Right lobe of liver (tissue), 6 donors: ENCODE data around the gene POU2F3. TPM values are rescaled to one million over a fixed set of nuclear protein-coding genes. Genes with fewer than 3 reads are reported as not detected.

Experiments used
- ATAC-seq, 4 donors: fragments of 200-7000 bp; cut with Tn5 transposase; one replicate each; pipeline ENCODE4 v1.9.1; 2020; ENCODE audit warnings: mild to moderate bottlenecking in 4 of 4, moderate library complexity in 4 of 4
- DNase-seq, 3 donors: peaks; one replicate each; pipeline ENCODE4 v3.0.0-alpha.2; 2020
- H3K27ac ChIP-seq, 3 donors: fragments of 200-600 bp; one replicate each; pipeline ENCODE4 v1.8.0; 2022
- H3K27me3 ChIP-seq, 2 donors: fragments of 200-600 bp; one replicate each; pipeline ENCODE4 v1.8.0; 2022
- H3K36me3 ChIP-seq, 4 donors: fragments of 200-600 bp; sonication (generic) in 1 of 4; one replicate each; pipeline versions ENCODE4 v1.5.1 to v1.8.0; 2017 to 2022; ENCODE audit warnings: control low read depth in 1 of 4
- H3K4me1 ChIP-seq, 4 donors: fragments of 200-600 bp; sonication (generic) in 1 of 4; one replicate each; pipeline versions ENCODE4 v1.5.1 to v1.8.0; 2017 to 2022; ENCODE audit warnings: control low read depth in 1 of 4
- H3K4me3 ChIP-seq, 3 donors: fragments of 200-600 bp; one replicate each; pipeline ENCODE4 v1.8.0; 2022
- H3K9me3 ChIP-seq, 4 donors: fragments of 200-600 bp; sonication (generic) in 1 of 4; one replicate each; pipeline versions ENCODE4 v1.5.1 to v1.8.0; 2017 to 2022; ENCODE audit warnings: control low read depth in 1 of 4
- CTCF ChIP-seq, 4 donors: fragments of 200-600 bp in 3 of 4; fragments of 450-650 bp in 1 of 4; IDR thresholded peaks; one replicate each; pipeline versions ENCODE4 v1.5.1 to v1.8.0; 2016 to 2022; ENCODE audit warnings: antibody characterized with exemption in 4 of 4, mild to moderate bottlenecking in 2 of 4
- POLR2A ChIP-seq: fragments of 450-650 bp; IDR thresholded peaks from one replicate; pipeline ENCODE4 v1.6.1; 2017; ENCODE audit warnings: antibody characterized with exemption, mild to moderate bottlenecking
- WGBS: methylation state at CpG from one replicate; pipeline ENCODE4 v1.1.6; 2018; ENCODE audit warnings: low coverage, low lambda C conversion rate; ENCODE audit not compliant: insufficient coverage; ENCODE audit errors: missing lambda C conversion rate; 5-methylcytosine and 5-hydroxymethylcytosine counted together
- intact Hi-C, 2 donors: fragments of 100-400 bp; cut with DNase I; formaldehyde crosslinking; loops; one replicate each; pipeline versions ENCODE4 v1.11.2 to v1.14.1; 2022
- total RNA-seq, 6 experiments: library from RNA; depleted of rRNA in 2 of 6; stranded (reverse); fragments of >200 nt in 2 of 6; fragmentation: NEBNext Ultra II Directional in 3 of 6; extraction: Animal tissue kit (Norgen Biotek cat#: 25700) in 3 of 6; gene quantifications; one replicate each; pipeline versions ENCODE4 v1.1.0 to v1.2.4, GENCODE V29; 2016 to 2023
- donor health status: DM: no; HTN: yes; CAD: no.
- donor health status: DM: no; HTN: no; CAD: no.
- donor health status: DM: no; HTN: no; CAD: no.
- donor health status: DM: no; HTN: yes; CAD: no.
- donor health status: DM: no; HTN: yes; CAD: no.

POU2F3 gene
- total RNA-seq, 6 experiments from 2014 or later: not detected

DNA sequence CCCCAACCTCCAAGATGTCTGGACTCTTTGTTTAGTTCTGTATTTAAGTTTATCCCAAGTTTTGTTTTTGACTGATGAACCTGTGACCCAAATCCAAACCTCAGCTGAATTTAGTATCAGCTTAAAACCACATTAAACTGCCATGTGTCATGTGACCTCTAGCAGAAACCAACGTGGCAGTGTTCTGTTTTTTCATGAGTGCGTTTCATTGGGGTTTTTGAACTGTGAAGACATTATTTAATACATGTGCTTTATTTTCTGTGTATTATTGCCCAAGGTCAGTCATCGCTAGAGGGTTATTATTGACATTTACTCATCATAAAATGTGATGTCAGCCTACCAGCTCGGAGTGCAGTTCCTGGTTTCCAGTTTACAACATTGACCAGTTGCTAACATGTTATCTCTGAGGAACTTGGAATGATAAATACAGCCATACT, 86.9 kb downstream of the POU2F3 start:
- no peak overlapping the region for H3K4me3 ChIP-seq
- H3K4me1 ChIP-seq: peaks cover 0 to 3% (median 0%) of the 10 kb centered on the region in 4 donors
- intact Hi-C loops: loop anchor here in 1 of 2 donors (10.0 kb wide), 1 partner anchor 628 kb away; no protein-coding TSS in a partner anchor
- H3K9me3 ChIP-seq: no peaks in the 10 kb centered on the region
- TF ChIP-seq POLR2A (no peak), CTCF (IDR thresholded peaks at IDR 0.05) (no peak)
- H3K36me3 ChIP-seq: no peaks in the 10 kb centered on the region
- no peaks in the 10 kb centered on the region for H3K27me3 ChIP-seq
- H3K27ac ChIP-seq: peak overlapping the region in 1 of 3 donors; percentile 2
- no peak for ATAC-seq
- 31% methylated on average over 4 of the region's 4 CpGs for WGBS
- no peak for DNase-seq

- TF ChIP-seq POLR2A (no peak), CTCF (IDR thresholded peaks at IDR 0.05) (no peak)
- no peak for ATAC-seq
Measured at GRCh38 chr11:120327311-120327710, 87.4 kb downstream of the POU2F3 start.

GRCh38 chr11:120329556-120329955, 89.6 kb downstream of the POU2F3 start:
- DNase-seq (no peak), ATAC-seq (no peak)
- intact Hi-C loops: loop anchor here in 1 of 2 donors (10.0 kb wide), 1 partner anchor 625 kb away; no protein-coding TSS in a partner anchor
- Histone ChIP-seq H3K27ac (no peak overlapping the region), H3K27me3 (no peaks in the 10 kb centered on the region), H3K4me1 (peaks cover 0 to 3% (median 0%) of the 10 kb centered on the region in 4 donors), H3K36me3 (no peaks in the 10 kb centered on the region), H3K9me3 (no peaks in the 10 kb centered on the region), H3K4me3 (no peak overlapping the region)
- no peak for TF ChIP-seq CTCF (IDR thresholded peaks at IDR 0.05)
- WGBS: 29% methylated on average over 1 of the region's 3 CpGs

More at GRCh38 chr11:120327311-120327710, 87.4 kb downstream of the POU2F3 start:
- Histone ChIP-seq H3K27me3 (no peaks in the 10 kb centered on the region), H3K27ac (peak overlapping the region in 1 of 3 donors; percentile 2), H3K4me3 (no peak overlapping the region), H3K4me1 (peaks cover 0 to 3% (median 0%) of the 10 kb centered on the region in 4 donors), H3K9me3 (no peaks in the 10 kb centered on the region), H3K36me3 (no peaks in the 10 kb centered on the region)
- DNase-seq: no peak
- 88% methylated on average over 3 of the region's 4 CpGs for WGBS
- intact Hi-C loops: loop anchor here in 1 of 2 donors (10.0 kb wide), 1 partner anchor 627 kb away; no protein-coding TSS in a partner anchor

DNA sequence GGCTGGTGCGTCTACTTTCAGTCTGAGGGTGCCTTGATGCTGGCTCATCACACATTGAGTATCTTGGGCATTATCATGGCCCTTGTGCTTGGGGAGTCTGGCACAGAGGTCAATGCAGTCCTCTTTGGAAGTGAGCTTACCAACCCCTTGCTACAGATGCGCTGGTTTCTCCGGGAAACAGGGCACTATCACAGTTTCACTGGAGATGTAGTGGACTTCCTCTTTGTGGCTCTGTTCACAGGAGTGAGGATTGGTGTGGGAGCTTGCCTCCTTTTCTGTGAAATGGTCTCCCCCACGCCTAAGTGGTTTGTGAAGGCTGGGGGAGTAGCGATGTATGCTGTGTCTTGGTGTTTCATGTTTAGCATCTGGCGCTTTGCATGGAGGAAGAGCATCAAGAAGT, 90.1 kb downstream of the POU2F3 start:
- intact Hi-C loops: no loop called here
- no peak for DNase-seq
- TF ChIP-seq CTCF (IDR thresholded peaks at IDR 0.05): no peak
- no peak for TF ChIP-seq POLR2A

More for the DNA sequence above, 90.1 kb downstream of the POU2F3 start:
- Histone ChIP-seq H3K27me3 (no peaks in the 10 kb centered on the region), H3K4me3 (no peak overlapping the region), H3K27ac (no peak overlapping the region), H3K36me3 (no peaks in the 10 kb centered on the region), H3K4me1 (peaks cover 0 to 3% (median 0%) of the 10 kb centered on the region in 4 donors), H3K9me3 (no peaks in the 10 kb centered on the region)
- no peak for ATAC-seq
- 85% methylated on average over 5 of the region's 6 CpGs for WGBS
